Brain microvascular endothelial cell (primary cell): ENCODE results near the gene SLAMF6.

ENCODE experiments used
- DNase-seq: peaks from one replicate; pipeline ENCODE4 v3.0.0-alpha.2; 2020
- H3K27ac ChIP-seq: fragments of 250-450 bp; sonication (Bioruptor Pico); 2 replicates; pipeline ENCODE4 v1.5.1; 2020; ENCODE audit warnings: mild to moderate bottlenecking, moderate library complexity
- H3K27me3 ChIP-seq: fragments of 250-450 bp; sonication (Bioruptor Pico); replicated peaks from 2 replicates; pipeline ENCODE4 v1.5.1; 2020; ENCODE audit warnings: mild to moderate bottlenecking
- H3K36me3 ChIP-seq: fragments of 250-450 bp; sonication (Bioruptor Pico); replicated peaks from 2 replicates; pipeline ENCODE4 v1.5.1; 2020; ENCODE audit warnings: mild to moderate bottlenecking
- H3K4me3 ChIP-seq: 2 replicates; pipeline ENCODE4 v1.5.1; 2011; ENCODE audit warnings: low read depth, mild to moderate bottlenecking, control low read depth, low read length, moderate library complexity
- in situ Hi-C: cut with HindIII; loops from 2 replicates; pipeline ENCODE4 v1.10.0; 2017; ENCODE audit warnings: low sequenced_read_pairs, low pct_ligation_motif_present
- TF ChIP-seq, protein P1 (sequence below): IDR thresholded peaks from 2 replicates; pipeline ENCODE4 v1.5.1; 2011; ENCODE audit warnings: low read depth, mild to moderate bottlenecking, moderate library complexity, low read length, control low read depth, inconsistent platforms; ENCODE audit errors: missing control alignments

The SLAMF6 gene

DNA sequence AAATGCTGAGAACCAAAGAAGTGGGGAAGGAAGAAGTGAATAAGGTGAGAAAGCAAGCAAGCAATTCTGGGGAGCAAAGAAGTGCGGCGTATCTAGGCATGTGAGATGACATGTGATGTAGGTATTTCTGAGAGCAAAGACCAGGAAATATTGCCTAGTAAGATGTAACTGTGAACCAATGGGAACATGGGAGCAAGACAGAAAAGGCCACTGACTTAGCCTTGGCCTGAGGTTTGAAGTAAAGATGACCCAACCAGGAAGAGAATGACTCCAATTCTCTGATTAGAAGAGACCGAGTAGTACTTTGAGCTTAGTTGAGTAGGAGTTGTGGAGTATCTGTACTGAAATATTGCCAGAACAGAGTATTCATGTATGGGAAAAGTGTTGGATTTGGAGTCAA is 31.1 kb downstream of the SLAMF6 start:
- no peak overlapping the region for H3K27ac ChIP-seq

DNA sequence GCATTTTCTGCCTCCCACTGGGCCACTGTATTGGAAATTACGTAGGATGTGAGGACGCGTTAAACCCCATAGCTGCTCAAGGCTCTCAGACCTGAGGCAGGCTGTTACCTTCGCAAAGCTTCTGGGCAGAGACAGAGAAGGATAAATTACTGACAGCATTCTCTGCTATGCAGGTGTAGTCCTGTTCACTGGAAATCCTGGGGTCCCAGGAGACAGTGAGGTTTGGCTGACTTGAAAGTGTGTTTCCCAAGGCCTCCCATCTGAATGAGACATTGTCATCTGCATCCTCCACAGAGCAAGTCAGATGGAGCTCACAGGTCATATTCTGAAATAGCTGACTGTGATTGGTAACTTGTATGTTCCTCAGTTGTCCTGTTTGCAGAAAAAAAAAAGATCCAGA is 32.0 kb downstream of the SLAMF6 start:
- no peak overlapping the region for H3K4me3 ChIP-seq
- in situ Hi-C loops = no loop called here
- H3K27ac ChIP-seq = no peak overlapping the region
- TF ChIP-seq, protein P1, sequence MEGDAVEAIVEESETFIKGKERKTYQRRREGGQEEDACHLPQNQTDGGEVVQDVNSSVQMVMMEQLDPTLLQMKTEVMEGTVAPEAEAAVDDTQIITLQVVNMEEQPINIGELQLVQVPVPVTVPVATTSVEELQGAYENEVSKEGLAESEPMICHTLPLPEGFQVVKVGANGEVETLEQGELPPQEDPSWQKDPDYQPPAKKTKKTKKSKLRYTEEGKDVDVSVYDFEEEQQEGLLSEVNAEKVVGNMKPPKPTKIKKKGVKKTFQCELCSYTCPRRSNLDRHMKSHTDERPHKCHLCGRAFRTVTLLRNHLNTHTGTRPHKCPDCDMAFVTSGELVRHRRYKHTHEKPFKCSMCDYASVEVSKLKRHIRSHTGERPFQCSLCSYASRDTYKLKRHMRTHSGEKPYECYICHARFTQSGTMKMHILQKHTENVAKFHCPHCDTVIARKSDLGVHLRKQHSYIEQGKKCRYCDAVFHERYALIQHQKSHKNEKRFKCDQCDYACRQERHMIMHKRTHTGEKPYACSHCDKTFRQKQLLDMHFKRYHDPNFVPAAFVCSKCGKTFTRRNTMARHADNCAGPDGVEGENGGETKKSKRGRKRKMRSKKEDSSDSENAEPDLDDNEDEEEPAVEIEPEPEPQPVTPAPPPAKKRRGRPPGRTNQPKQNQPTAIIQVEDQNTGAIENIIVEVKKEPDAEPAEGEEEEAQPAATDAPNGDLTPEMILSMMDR = no peak
- no peaks in the 10 kb centered on the region for H3K36me3 ChIP-seq
- DNase-seq = no peak
- no peaks in the 10 kb centered on the region for H3K27me3 ChIP-seq

More for the DNA sequence above, 31.1 kb downstream of the SLAMF6 start:
- Histone ChIP-seq H3K4me3 (no peak overlapping the region), H3K36me3 (no peaks in the 10 kb centered on the region), H3K27me3 (no peaks in the 10 kb centered on the region)
- in situ Hi-C loops = no loop called here
- TF ChIP-seq, protein P1 = no peak
- no peak for DNase-seq

DNA sequence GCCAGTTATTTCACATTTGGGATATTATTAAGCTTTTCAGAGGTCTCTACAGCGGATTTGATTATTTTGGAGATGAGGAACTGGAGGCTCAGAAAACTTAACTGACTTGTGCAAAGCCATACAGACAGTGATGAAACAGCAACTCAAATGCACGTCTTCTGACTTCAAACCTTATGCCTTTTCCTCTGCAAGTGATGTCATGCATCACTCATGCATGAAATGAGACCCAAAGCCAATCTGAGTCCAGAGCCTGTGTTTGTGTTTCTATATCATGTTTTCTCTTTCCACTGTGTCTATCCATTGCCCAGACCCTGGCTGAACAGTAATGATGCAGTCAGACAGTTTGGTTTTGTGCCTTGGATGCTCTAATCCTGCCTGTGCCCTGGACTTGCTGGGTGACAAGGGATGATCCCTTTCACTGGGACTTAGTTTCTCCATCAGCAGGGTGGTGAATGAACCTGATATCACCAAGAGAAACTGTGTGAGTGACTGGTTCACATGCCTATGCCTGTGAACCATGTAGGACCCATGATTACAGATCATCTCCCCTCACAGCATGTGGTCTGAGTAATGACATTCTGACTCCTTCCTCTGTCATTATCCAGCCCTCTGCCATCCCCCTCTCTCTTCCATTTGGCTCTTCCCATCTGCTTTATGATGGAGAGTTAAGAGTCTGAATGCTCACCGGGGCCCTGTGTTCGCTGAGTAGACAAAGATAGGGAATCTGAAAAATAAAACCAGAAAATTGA is 33.4 kb downstream of the SLAMF6 start:
- in situ Hi-C loops = no loop called here
- H3K36me3 ChIP-seq = no peaks in the 10 kb centered on the region
- H3K4me3 ChIP-seq = no peak overlapping the region
- no peaks in the 10 kb centered on the region for H3K27me3 ChIP-seq
- no peak for DNase-seq
- H3K27ac ChIP-seq = no peak overlapping the region
- TF ChIP-seq, protein P1 = no peak

DNA sequence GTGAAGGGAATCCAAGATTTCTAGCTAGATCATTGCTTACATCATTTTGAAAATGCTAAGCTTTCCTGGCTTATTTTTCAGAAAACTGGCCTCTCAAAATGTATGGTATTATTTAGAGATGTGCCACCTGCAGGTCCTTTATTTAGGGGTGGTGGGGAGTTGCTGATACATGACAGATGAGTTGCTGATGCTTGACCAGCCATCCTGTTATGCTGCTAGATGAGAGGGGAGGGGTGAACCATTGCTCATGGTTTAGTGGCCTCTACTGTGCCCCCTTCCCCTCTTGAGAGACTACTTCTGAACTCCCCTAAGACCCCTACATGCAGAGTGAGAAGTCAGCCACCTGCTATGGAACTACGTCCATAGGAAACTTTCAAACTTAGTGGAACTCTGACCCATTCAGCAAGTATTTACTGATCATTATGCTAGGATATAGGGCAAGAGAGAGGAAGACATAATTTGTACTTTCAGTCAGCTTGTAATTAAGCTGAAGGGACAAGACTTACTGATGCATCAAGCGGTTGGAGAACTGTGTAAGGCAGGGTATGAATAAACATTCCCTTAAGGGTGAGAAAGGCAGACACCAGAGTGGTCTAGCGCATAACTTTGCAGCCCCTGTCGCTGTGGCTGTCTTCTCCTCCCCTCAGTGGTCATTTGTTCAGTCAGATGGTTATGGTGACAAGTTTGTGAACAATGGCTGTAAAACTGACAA is 34.6 kb downstream of the SLAMF6 start:
- Histone ChIP-seq H3K27me3 (no peaks in the 10 kb centered on the region), H3K36me3 (no peaks in the 10 kb centered on the region), H3K4me3 (no peak overlapping the region), H3K27ac (no peak overlapping the region)
- in situ Hi-C loops = no loop called here
- DNase-seq = no peak
- TF ChIP-seq, protein P1 = no peak

DNA sequence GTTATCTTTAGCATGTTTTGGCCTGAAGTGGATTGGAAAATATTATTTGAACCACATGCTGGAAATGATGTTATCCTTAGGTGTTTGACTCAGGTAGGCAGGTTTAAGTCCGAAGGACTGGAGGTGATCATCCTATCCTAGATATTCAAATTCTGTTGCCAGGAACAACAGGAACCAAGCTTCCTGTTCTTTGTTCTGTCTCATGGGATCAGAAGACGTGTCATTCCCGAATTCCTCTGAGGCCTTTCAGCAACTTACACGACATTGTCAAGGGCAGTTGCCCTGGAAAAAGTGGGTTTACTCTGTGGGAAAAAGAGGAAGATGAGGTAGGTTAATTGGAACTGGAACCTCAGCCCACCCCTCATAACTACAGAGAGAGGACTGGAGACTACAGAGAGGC is 36.6 kb downstream of the SLAMF6 start:
- TF ChIP-seq, protein P1 = no peak
- H3K27ac ChIP-seq = no peak overlapping the region
- in situ Hi-C loops = no loop called here
- no peaks in the 10 kb centered on the region for H3K27me3 ChIP-seq
- H3K4me3 ChIP-seq = no peak overlapping the region
- no peak for DNase-seq
- no peaks in the 10 kb centered on the region for H3K36me3 ChIP-seq
